Natural killer cell (primary cell): ENCODE data around the gene DCUN1D4. TPM values are rescaled to one million over a fixed set of nuclear protein-coding genes. Genes with fewer than 3 reads are reported as not detected.

Experiments
- ATAC-seq, 3 donors: fragments of 150-1000 bp in 2 of 3; fragments of 200-7000 bp in 1 of 3; cut with Tn5 transposase; 1 replicate in 1 of 3; 2 replicates in 2 of 3; pipeline ENCODE4 v1.10.0; 2021; ENCODE audit warnings: mild to moderate bottlenecking in 2 of 3, moderate library complexity in 2 of 3
- DNase-seq, 2 donors: peaks; one replicate each; pipeline versions ENCODE4 v3.0.0 to v3.0.0-alpha.2; 2013 to 2021; ENCODE audit warnings: mixed read lengths in 1 of 2
- H3K27ac ChIP-seq: one replicate; pipeline ENCODE4 v1.5.1; 2013; ENCODE audit warnings: mild to moderate bottlenecking, low read length
- H3K27me3 ChIP-seq: one replicate; pipeline ENCODE4 v1.6.1; 2013; ENCODE audit warnings: low read length; ENCODE audit not compliant: control insufficient read depth, insufficient read depth
- H3K36me3 ChIP-seq: one replicate; pipeline ENCODE4 v1.6.1; 2013; ENCODE audit warnings: low read length; ENCODE audit not compliant: control insufficient read depth, insufficient read depth
- H3K4me1 ChIP-seq: one replicate; pipeline ENCODE4 v1.6.1; 2013; ENCODE audit warnings: low read length; ENCODE audit not compliant: control insufficient read depth, insufficient read depth
- H3K4me3 ChIP-seq: one replicate; pipeline ENCODE4 v1.5.1; 2013; ENCODE audit warnings: low read length
- H3K9me3 ChIP-seq: one replicate; pipeline ENCODE4 v1.6.1; 2013; ENCODE audit warnings: low read length; ENCODE audit not compliant: control insufficient read depth, insufficient read depth
- H3K27ac Mint-ChIP-seq, 2 donors: one replicate each; pipeline ENCODE4 v1.8.0; 2022; ENCODE audit warnings: mild to moderate bottlenecking in 2 of 2, mixed read lengths in 2 of 2, moderate library complexity in 1 of 2
- H3K27me3 Mint-ChIP-seq, 2 donors: one replicate each; pipeline ENCODE4 v1.8.0; 2022; ENCODE audit warnings: low read depth in 2 of 2, mixed read lengths in 2 of 2
- H3K36me3 Mint-ChIP-seq: one replicate; pipeline ENCODE4 v1.8.0; 2022; ENCODE audit warnings: mixed read lengths
- H3K4me1 Mint-ChIP-seq, 2 donors: one replicate each; pipeline ENCODE4 v1.8.0; 2022; ENCODE audit warnings: mixed read lengths in 2 of 2
- H3K4me3 Mint-ChIP-seq: one replicate; pipeline ENCODE4 v1.8.0; 2022; ENCODE audit warnings: mild to moderate bottlenecking, moderate library complexity, mixed read lengths
- H3K9me3 Mint-ChIP-seq, 2 donors: one replicate each; pipeline ENCODE4 v1.8.0; 2022; ENCODE audit warnings: mixed read lengths in 2 of 2
- WGBS: methylation state at CpG from one replicate; pipeline ENCODE4 v1.1.7; 2013; ENCODE audit warnings: missing lambda C conversion rate; ENCODE audit not compliant: insufficient coverage; 5-methylcytosine and 5-hydroxymethylcytosine counted together
- intact Hi-C: fragments of 100-400 bp; cut with micrococcal nuclease; formaldehyde crosslinking; loops from one replicate; pipeline ENCODE4 v1.14.2; 2022
- total RNA-seq, 4 donors: library from RNA; stranded (reverse); fragments of 120-200 nt in 1 of 4; gene quantifications; one replicate each; pipeline versions ENCODE4 v1.2.3 to v1.2.4, GENCODE V29; 2013 to 2022
- TF ChIP-seq, protein P1 (sequence below): fragments of 200-600 bp; IDR thresholded peaks from one replicate; pipeline ENCODE4 v1.8.0; 2022; ENCODE audit warnings: antibody characterized with exemption

Gene DCUN1D4
- total RNA-seq, 3 donors from 2014 or later (not counting 1 experiment from before 2014, with no cell fraction given), result 26.9 to 35.9 (median 35.1) TPM

DNA sequence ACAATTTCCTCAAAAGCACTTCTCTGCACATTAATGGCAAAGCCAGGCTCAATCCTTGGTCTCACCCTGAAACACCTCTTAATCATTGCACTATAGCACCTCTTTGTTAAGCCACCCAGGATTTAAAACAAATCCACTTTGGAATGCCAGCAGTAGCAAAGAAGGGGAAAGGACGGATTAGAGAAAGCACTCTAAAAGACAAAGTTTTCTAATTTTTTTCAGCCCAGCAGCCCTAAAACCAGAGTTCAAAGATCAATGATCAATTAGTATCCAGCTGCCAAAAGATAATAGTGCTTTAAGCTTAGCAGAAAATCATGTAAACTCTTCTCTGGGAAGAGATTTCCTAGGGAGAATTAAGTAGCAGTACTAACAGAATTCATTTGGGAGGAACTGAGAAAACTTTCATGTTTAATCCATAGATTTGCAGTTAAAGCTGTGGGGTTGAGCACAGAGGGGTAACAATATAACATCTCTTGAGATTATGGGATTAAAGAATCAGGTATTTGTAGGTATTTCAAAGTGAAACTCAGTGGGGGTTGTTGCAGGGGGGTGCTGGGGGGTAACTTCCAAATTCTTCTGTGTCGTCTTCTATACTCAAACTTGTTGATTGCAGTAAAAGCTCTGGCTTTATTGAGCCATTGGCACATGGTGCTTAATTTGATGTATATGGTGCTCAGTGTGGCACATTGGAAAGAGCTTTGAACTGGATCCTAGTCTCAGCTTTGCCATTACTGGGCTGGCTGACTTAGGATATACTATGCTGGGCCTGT is 115.4 kb downstream of the DCUN1D4 start:
- WGBS, result 60% methylated on average over 2 of the region's 2 CpGs
- H3K4me3 ChIP-seq, result no peak overlapping the region
- DNase-seq (no peak), ATAC-seq (no peak)
- H3K4me1 ChIP-seq, result no peaks in the 10 kb centered on the region
- H3K27ac ChIP-seq, result no peak overlapping the region
- no peaks in the 10 kb centered on the region for H3K27me3 Mint-ChIP-seq
- H3K27me3 ChIP-seq, result no peaks in the 10 kb centered on the region
- peaks cover 3 to 4% of the 10 kb centered on the region in 2 donors for H3K9me3 Mint-ChIP-seq
- no peaks in the 10 kb centered on the region for H3K4me1 Mint-ChIP-seq
- H3K4me3 Mint-ChIP-seq, result no peak overlapping the region
- no peaks in the 10 kb centered on the region for H3K36me3 ChIP-seq
- TF ChIP-seq, protein P1, sequence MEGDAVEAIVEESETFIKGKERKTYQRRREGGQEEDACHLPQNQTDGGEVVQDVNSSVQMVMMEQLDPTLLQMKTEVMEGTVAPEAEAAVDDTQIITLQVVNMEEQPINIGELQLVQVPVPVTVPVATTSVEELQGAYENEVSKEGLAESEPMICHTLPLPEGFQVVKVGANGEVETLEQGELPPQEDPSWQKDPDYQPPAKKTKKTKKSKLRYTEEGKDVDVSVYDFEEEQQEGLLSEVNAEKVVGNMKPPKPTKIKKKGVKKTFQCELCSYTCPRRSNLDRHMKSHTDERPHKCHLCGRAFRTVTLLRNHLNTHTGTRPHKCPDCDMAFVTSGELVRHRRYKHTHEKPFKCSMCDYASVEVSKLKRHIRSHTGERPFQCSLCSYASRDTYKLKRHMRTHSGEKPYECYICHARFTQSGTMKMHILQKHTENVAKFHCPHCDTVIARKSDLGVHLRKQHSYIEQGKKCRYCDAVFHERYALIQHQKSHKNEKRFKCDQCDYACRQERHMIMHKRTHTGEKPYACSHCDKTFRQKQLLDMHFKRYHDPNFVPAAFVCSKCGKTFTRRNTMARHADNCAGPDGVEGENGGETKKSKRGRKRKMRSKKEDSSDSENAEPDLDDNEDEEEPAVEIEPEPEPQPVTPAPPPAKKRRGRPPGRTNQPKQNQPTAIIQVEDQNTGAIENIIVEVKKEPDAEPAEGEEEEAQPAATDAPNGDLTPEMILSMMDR, result no peak
- H3K9me3 ChIP-seq, result no peaks in the 10 kb centered on the region
- no peaks in the 10 kb centered on the region for H3K36me3 Mint-ChIP-seq
- intact Hi-C loops, result no loop called here
- no peak overlapping the region for H3K27ac Mint-ChIP-seq

DNA sequence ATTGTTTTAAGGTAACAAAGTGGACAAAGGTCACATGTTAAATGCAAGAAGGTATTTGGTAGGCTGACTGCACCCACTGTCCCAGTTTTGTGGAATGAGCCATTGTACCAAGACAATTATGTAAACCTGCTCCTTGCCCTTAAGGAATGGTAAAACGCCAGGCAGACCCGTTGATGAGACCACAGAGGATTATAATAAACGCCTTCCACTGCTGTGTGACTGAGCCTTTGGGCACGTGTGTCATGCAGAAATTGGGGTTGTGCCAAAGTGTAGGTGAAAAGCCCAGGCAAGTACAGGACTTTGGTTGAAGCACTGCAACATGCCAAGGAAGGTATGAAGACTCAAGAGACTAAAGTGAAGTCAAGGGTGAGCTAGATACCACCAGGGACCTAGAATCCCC is 117.5 kb downstream of the DCUN1D4 start:
- TF ChIP-seq, protein P1, result no peak
- Histone ChIP-seq H3K27me3 (no peaks in the 10 kb centered on the region), H3K27ac (no peak overlapping the region), H3K9me3 (no peaks in the 10 kb centered on the region), H3K4me1 (no peaks in the 10 kb centered on the region), H3K36me3 (no peaks in the 10 kb centered on the region), H3K4me3 (no peak overlapping the region)
- H3K9me3 Mint-ChIP-seq, result peaks cover 3 to 4% of the 10 kb centered on the region in 2 donors
- H3K4me3 Mint-ChIP-seq, result no peak overlapping the region
- no peaks in the 10 kb centered on the region for H3K36me3 Mint-ChIP-seq
- ATAC-seq (no peak), DNase-seq (no peak)
- H3K27ac Mint-ChIP-seq, result no peak overlapping the region
- WGBS, result 75% methylated on average over 4 of the region's 4 CpGs
- H3K27me3 Mint-ChIP-seq, result no peaks in the 10 kb centered on the region
- intact Hi-C loops, result no loop called here
- no peaks in the 10 kb centered on the region for H3K4me1 Mint-ChIP-seq

DNA sequence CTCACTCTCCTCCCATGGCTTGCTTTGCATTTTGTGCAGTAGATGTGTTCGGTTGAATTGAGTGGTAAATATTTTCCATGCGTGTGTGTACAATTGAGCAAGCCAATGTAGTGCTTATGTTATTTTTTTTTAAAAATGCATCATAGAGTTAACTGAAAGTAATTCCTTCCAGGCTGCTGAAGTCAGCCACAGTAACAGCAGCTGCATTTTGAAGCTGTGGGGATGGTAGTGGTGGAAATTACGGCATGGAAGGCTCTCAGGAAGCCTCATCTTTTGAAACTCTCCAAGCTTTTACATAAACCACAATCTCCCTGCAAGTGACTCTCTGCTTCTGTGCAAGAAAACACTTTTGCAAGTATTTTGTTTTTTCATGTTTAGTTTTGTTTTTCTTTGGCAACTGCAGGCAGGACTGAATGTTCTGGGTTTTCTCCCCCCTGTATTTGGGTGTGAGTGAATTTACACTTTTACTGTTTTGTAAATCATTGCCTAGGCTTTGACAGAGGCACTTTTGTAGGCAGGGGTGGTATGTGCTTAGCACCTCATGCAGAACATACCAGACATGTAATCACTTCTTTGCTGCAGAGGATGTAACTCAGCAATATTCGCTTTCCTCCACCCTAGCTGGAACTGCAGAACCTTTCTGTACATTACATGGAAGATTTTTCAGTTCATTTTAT is 121.0 kb downstream of the DCUN1D4 start:
- H3K27me3 ChIP-seq, result no peaks in the 10 kb centered on the region
- peaks cover 0 to 2% of the 10 kb centered on the region in 2 donors for H3K9me3 Mint-ChIP-seq
- no peaks in the 10 kb centered on the region for H3K4me1 ChIP-seq
- no peaks in the 10 kb centered on the region for H3K36me3 Mint-ChIP-seq
- no peak for DNase-seq
- H3K27ac Mint-ChIP-seq, result no peak overlapping the region
- no peaks in the 10 kb centered on the region for H3K36me3 ChIP-seq
- H3K9me3 ChIP-seq, result no peaks in the 10 kb centered on the region
- no peaks in the 10 kb centered on the region for H3K4me1 Mint-ChIP-seq
- no peak overlapping the region for H3K4me3 Mint-ChIP-seq
- H3K4me3 ChIP-seq, result no peak overlapping the region
- TF ChIP-seq, protein P1, result no peak
- H3K27ac ChIP-seq, result no peak overlapping the region
- 100% methylated on average over 2 of the region's 4 CpGs for WGBS
- ATAC-seq, result no peak
- intact Hi-C loops, result no loop called here
- H3K27me3 Mint-ChIP-seq, result no peaks in the 10 kb centered on the region
